GM12878 (cell line): ENCODE data around the gene DAAM1. TPM values are rescaled to one million over a fixed set of nuclear protein-coding genes. Genes with fewer than 3 reads are reported as not detected.

Source experiments
- ATAC-seq: fragments of 200-7000 bp; cut with Tn5 transposase; 3 replicates; pipeline ENCODE4 v1.9.1; 2020; ENCODE audit warnings: mild to moderate bottlenecking, moderate library complexity
- BruUV-seq: library from RNA; stranded (reverse); fragments of 400-500 nt; replicated peaks from 2 replicates; lab custom pipeline; 2021; lab: Mats Ljungman, UMichigan
- CTCF ChIA-PET: fragments of 300-600 bp; sonication (Branson Sonifier 250); formaldehyde crosslinking; extraction: SDS; loops from one replicate; lab custom pipeline; 2021; ENCODE audit warnings: inconsistent platforms; lab: Yijun Ruan, JAX
- POLR2A ChIA-PET: fragments of 350-600 bp; formaldehyde crosslinking; extraction: SDS; loops from one replicate; lab custom pipeline; 2021; ENCODE audit warnings: inconsistent platforms; lab: Charles Lee
- RAD21 ChIA-PET: fragments of 300-600 bp; sonication (Branson Sonifier 250); formaldehyde crosslinking; loops from one replicate; lab custom pipeline; 2023; ENCODE audit warnings: antibody characterized with exemption; ENCODE audit not compliant: unreplicated experiment; lab: Charles Lee
- SMC1A ChIA-PET: fragments of 300-600 bp; sonication (Branson Sonifier 250); formaldehyde crosslinking; loops from one replicate; lab custom pipeline; 2023; ENCODE audit not compliant: unreplicated experiment, uncharacterized antibody; lab: Charles Lee
- DNase-seq: peaks from one replicate; pipeline ENCODE4 v3.0.0-alpha.2; 2011; ENCODE audit warnings: low read depth, low spot score
- FAIRE-seq: peaks from 3 replicates; lab custom pipeline; 2011; peaks lifted over from hg19 to GRCh38; lab: Jason Lieb, UNC
- H2AFZ ChIP-seq: 2 replicates; pipeline ENCODE4 v1.6.0; 2011; ENCODE audit warnings: low read depth, low read length, control low read depth; ENCODE audit not compliant: control insufficient read depth
- H3K27ac ChIP-seq: 2 replicates; pipeline ENCODE4 v1.5.1; 2011; ENCODE audit warnings: control low read depth; ENCODE audit not compliant: control insufficient read depth, insufficient read depth
- H3K27me3 ChIP-seq, 2 experiments: replicated peaks in 1 of 2; 2 replicates each; pipeline versions ENCODE4 v1.6.0 to v1.6.1; 2011; ENCODE audit warnings: low read length in 1 of 2; ENCODE audit not compliant: control insufficient read depth in 2 of 2, insufficient read depth in 2 of 2
- H3K36me3 ChIP-seq, 2 experiments: 2 replicates each; pipeline ENCODE4 v1.5.1; 2011; ENCODE audit warnings: low read length in 1 of 2; ENCODE audit not compliant: control insufficient read depth in 2 of 2, insufficient read depth in 2 of 2
- H3K4me1 ChIP-seq: 2 replicates; pipeline ENCODE4 v1.6.1; 2011; ENCODE audit warnings: mild to moderate bottlenecking, low read length, moderate library complexity, mixed read lengths; ENCODE audit not compliant: control insufficient read depth, insufficient read depth
- H3K4me2 ChIP-seq: 2 replicates; pipeline ENCODE4 v1.6.0; 2011; ENCODE audit warnings: control low read depth; ENCODE audit not compliant: control insufficient read depth, insufficient read depth
- H3K4me3 ChIP-seq: fragments of 200-600 bp; sonication (generic); 2 replicates; pipeline ENCODE4 v1.5.1; 2016
- H3K79me2 ChIP-seq: 2 replicates; pipeline ENCODE4 v1.6.0; 2011; ENCODE audit warnings: low read length; ENCODE audit not compliant: control insufficient read depth, insufficient read depth
- H3K9ac ChIP-seq: 2 replicates; pipeline ENCODE4 v1.8.0; 2011; ENCODE audit warnings: low read length, control low read depth, mixed read lengths; ENCODE audit not compliant: control insufficient read depth, insufficient read depth
- H3K9me3 ChIP-seq: replicated peaks from 3 replicates; pipeline ENCODE4 v1.5.1; 2011; ENCODE audit warnings: mild to moderate bottlenecking, low read length; ENCODE audit not compliant: control insufficient read depth, insufficient read depth
- H4K20me1 ChIP-seq: 2 replicates; pipeline ENCODE4 v1.6.0; 2011; ENCODE audit not compliant: control insufficient read depth, insufficient read depth
- BCLAF1 ChIP-seq: fragments of 450-650 bp; IDR thresholded peaks from 2 replicates; pipeline ENCODE4 v1.6.1; 2017; ENCODE audit warnings: antibody characterized with exemption, mild to moderate bottlenecking, moderate library complexity
- BMI1 ChIP-seq: fragments of 450-650 bp; IDR thresholded peaks from 2 replicates; pipeline ENCODE4 v1.6.1; 2016; ENCODE audit warnings: mild to moderate bottlenecking, moderate library complexity, borderline replicate concordance
- EED ChIP-seq: sonication (generic); IDR thresholded peaks from 2 replicates; pipeline ENCODE4 v1.6.1; 2016; ENCODE audit warnings: antibody characterized with exemption, low read depth
- FOS ChIP-seq: IDR thresholded peaks from 3 replicates; pipeline ENCODE4 v1.6.1; 2011; ENCODE audit warnings: borderline replicate concordance; ENCODE audit not compliant: insufficient read length; ENCODE audit errors: extremely low read depth
- HCFC1 ChIP-seq: fragments of 150-350 bp; IDR thresholded peaks from 2 replicates; pipeline ENCODE4 v1.6.1; 2014; ENCODE audit warnings: low read length
- HDGF ChIP-seq: fragments of 450-650 bp; IDR thresholded peaks from 2 replicates; pipeline ENCODE4 v1.6.1; 2016; ENCODE audit warnings: antibody characterized with exemption
- NFYA ChIP-seq: IDR thresholded peaks from 2 replicates; pipeline ENCODE4 v1.6.1; 2011; ENCODE audit warnings: low read depth, mild to moderate bottlenecking, low read length, improper control_type of control experiment, borderline replicate concordance
- NKRF ChIP-seq: fragments of 450-650 bp; conservative IDR thresholded peaks from 2 replicates; pipeline ENCODE4 v1.6.1; 2017; ENCODE audit warnings: mild to moderate bottlenecking, moderate library complexity
- NR2C2 ChIP-seq: IDR thresholded peaks from 2 replicates; pipeline ENCODE4 v1.6.1; 2011; ENCODE audit warnings: borderline replicate concordance, low read depth; ENCODE audit not compliant: control insufficient read depth, insufficient read length
- POU2F2 ChIP-seq: IDR thresholded peaks from 3 replicates; pipeline ENCODE4 v1.6.1; 2011; ENCODE audit warnings: low read depth, mild to moderate bottlenecking, low read length, borderline replicate concordance
- RAD51 ChIP-seq: fragments of 450-650 bp; IDR thresholded peaks from 2 replicates; pipeline ENCODE4 v1.6.1; 2016; ENCODE audit warnings: moderate library complexity, mild to moderate bottlenecking, inconsistent platforms
- TCF12 ChIP-seq: IDR thresholded peaks from 2 replicates; pipeline ENCODE4 v1.6.1; 2011; ENCODE audit warnings: low read depth, mild to moderate bottlenecking, low read length
- ZNF217 ChIP-seq: fragments of 450-650 bp; IDR thresholded peaks from 2 replicates; pipeline ENCODE4 v1.6.1; 2017; ENCODE audit warnings: antibody characterized with exemption, mild to moderate bottlenecking
- ZNF384 ChIP-seq: IDR thresholded peaks from 2 replicates; pipeline ENCODE4 v1.6.1; 2012; ENCODE audit warnings: low read depth, mild to moderate bottlenecking, low read length, improper control_type of control experiment, borderline replicate concordance
- ZNF592 ChIP-seq: fragments of 450-650 bp; IDR thresholded peaks from 2 replicates; pipeline ENCODE4 v1.6.1; 2017; ENCODE audit warnings: mild to moderate bottlenecking, moderate library complexity
- WGBS: methylation state at CpG from one replicate; pipeline ENCODE4 v1.1.6; 2016; ENCODE audit warnings: low lambda C conversion rate; ENCODE audit not compliant: insufficient replicate concordance, insufficient coverage; ENCODE audit errors: missing lambda C conversion rate; 5-methylcytosine and 5-hydroxymethylcytosine counted together
- in situ Hi-C: fragments of 300-500 bp; cut with MboI; formaldehyde crosslinking; loops from 9 replicates; pipeline ENCODE4 v1.14.3; 2018; ENCODE audit warnings: mixed read lengths
- intact Hi-C: fragments of 100-400 bp; cut with micrococcal nuclease; formaldehyde crosslinking; loops from one replicate; pipeline ENCODE4 v1.14.2; 2022; ENCODE audit not compliant: unreplicated experiment
- polyA plus RNA-seq, 11 experiments: library from polyadenylated mRNA; depleted of rRNA in 4 of 11; unstranded in 6 of 11; stranded (reverse) in 5 of 11; fragments of >200 nt; fragmentation: Nextera tagmentation in 4 of 11; fragmentation: Illumina TruSeq in 1 of 11; extraction: Ambion mirVana in 4 of 11; extraction: Trizol in 1 of 11; gene quantifications; 1 replicate in 1 of 11; 2 replicates in 10 of 11; pipeline versions ENCODE4 v1.2.1 to v1.2.3, GENCODE V29; 2011 to 2016; ENCODE audit warnings: inconsistent platforms in 2 of 11, missing spikeins in 2 of 11, low read depth in 1 of 11
- total RNA-seq, 4 experiments: library from RNA; depleted of rRNA in 3 of 4; stranded (reverse); fragments of >200 nt in 3 of 4; fragmentation: Illumina TruSeq in 1 of 4; extraction: Trizol in 1 of 4; gene quantifications; 2 replicates each; pipeline versions ENCODE4 v1.2.1 to v1.2.3, GENCODE V29; 2013 to 2021

DAAM1 gene
- total and polyA plus RNA-seq, 10 of the 15 experiments (the other 5 are each of a cell fraction or from before 2014, with no cell fraction given): 13.8 to 32.4 (median 24.2) TPM

GRCh38 chr14:59199614-59200013 lies 11.1 kb downstream of the DAAM1 start:
- in situ Hi-C loops: no loop called here
- Histone ChIP-seq H3K4me3 (no peak overlapping the region), H2AFZ (no peak overlapping the region), H3K9me3 (no peaks in the 10 kb centered on the region; the same call in 2 of the 3 replicates), H3K27me3 (no peaks in the 10 kb centered on the region), H3K36me3 (no peaks in the 10 kb centered on the region), H3K79me2 (peaks cover 14% of the 10 kb centered on the region), H3K4me1 (no peaks in the 10 kb centered on the region), H3K9ac (no peak overlapping the region), H4K20me1 (no peaks in the 10 kb centered on the region), H3K27ac (no peak overlapping the region), H3K4me2 (no peak overlapping the region)
- RAD21 ChIA-PET: no interaction called here
- SMC1A ChIA-PET: interaction anchor here (1.5 to 4.9 kb wide), 2 partner anchors 8 to 76 kb away, joined by 4 to 78 read pairs; partner anchors contain the start of gene DAAM1
- FAIRE-seq: no peak
- no peak for DNase-seq
- no TSS peak for BruUV-seq
- intact Hi-C loops: no loop called here
- POLR2A ChIA-PET: no interaction called here
- CTCF ChIA-PET: no interaction called here
- WGBS: 35% methylated on average over 1 of the region's 1 CpG
- peak; percentile 27 for ATAC-seq
- TF ChIP-seq TCF12: no peak
- no peak for TF ChIP-seq RAD51
- TF ChIP-seq POU2F2: no peak
- no peak for TF ChIP-seq NFYA
- no peak for TF ChIP-seq EED
- TF ChIP-seq BMI1: no peak
- no peak for TF ChIP-seq BCLAF1
- TF ChIP-seq NKRF: no peak
- TF ChIP-seq FOS: no peak
- no peak for TF ChIP-seq HCFC1
- no peak for TF ChIP-seq NR2C2
- no peak for TF ChIP-seq ZNF592
- TF ChIP-seq ZNF217: no peak
- no peak for TF ChIP-seq ZNF384
- TF ChIP-seq HDGF: no peak
